KMS-11 (cell line): ENCODE measurements around the gene NKX3-2.

ENCODE experiments used
- H2AFZ ChIP-seq: fragments of 200-600 bp; sonication (generic); 2 replicates; pipeline ENCODE4 v1.6.1; 2016; ENCODE audit warnings: antibody characterized with exemption, mixed run types, low read depth
- H3K27ac ChIP-seq: fragments of 200-600 bp; sonication (generic); 2 replicates; pipeline ENCODE4 v1.6.1; 2016; ENCODE audit warnings: mild to moderate bottlenecking, mixed run types
- H3K27me3 ChIP-seq: fragments of 200-600 bp; sonication (generic); 2 replicates; pipeline ENCODE4 v1.6.1; 2017; ENCODE audit warnings: mild to moderate bottlenecking, low read depth, mixed run types, moderate library complexity; ENCODE audit not compliant: insufficient read depth
- H3K36me3 ChIP-seq: fragments of 200-600 bp; sonication (generic); 2 replicates; pipeline ENCODE4 v1.6.1; 2017; ENCODE audit warnings: mild to moderate bottlenecking, mixed run types; ENCODE audit not compliant: insufficient read depth
- H3K4me1 ChIP-seq: fragments of 200-600 bp; sonication (generic); 2 replicates; pipeline ENCODE4 v1.6.1; 2016; ENCODE audit warnings: mild to moderate bottlenecking, low read depth, mixed run types; ENCODE audit not compliant: poor library complexity, severe bottlenecking
- H3K4me2 ChIP-seq: fragments of 200-600 bp; sonication (generic); 2 replicates; pipeline ENCODE4 v1.7.0; 2016; ENCODE audit warnings: mild to moderate bottlenecking, mixed run types
- H3K4me3 ChIP-seq: fragments of 200-600 bp; sonication (generic); IDR thresholded peaks from 2 replicates; pipeline ENCODE4 v1.6.1; 2017; ENCODE audit warnings: low read depth, low read length, mixed read lengths; ENCODE audit not compliant: insufficient read depth
- H3K79me2 ChIP-seq: fragments of 200-600 bp; sonication (generic); 2 replicates; pipeline ENCODE4 v1.6.1; 2016; ENCODE audit warnings: low read depth, mixed run types; ENCODE audit not compliant: insufficient read depth
- H3K9ac ChIP-seq: fragments of 200-600 bp; sonication (generic); 2 replicates; pipeline ENCODE4 v1.6.1; 2016; ENCODE audit warnings: mild to moderate bottlenecking, mixed run types
- H4K20me1 ChIP-seq: fragments of 200-600 bp; sonication (generic); 2 replicates; pipeline ENCODE4 v1.6.1; 2016; ENCODE audit warnings: mild to moderate bottlenecking, mixed run types; ENCODE audit not compliant: insufficient read depth
- TF ChIP-seq, protein P1 (sequence below): fragments of 200-600 bp; sonication (generic); conservative IDR thresholded peaks from 2 replicates; pipeline ENCODE4 v1.6.1; 2017; ENCODE audit warnings: low read depth, mild to moderate bottlenecking, antibody characterized with exemption, low read length, moderate library complexity, mixed read lengths

NKX3-2 gene

DNA sequence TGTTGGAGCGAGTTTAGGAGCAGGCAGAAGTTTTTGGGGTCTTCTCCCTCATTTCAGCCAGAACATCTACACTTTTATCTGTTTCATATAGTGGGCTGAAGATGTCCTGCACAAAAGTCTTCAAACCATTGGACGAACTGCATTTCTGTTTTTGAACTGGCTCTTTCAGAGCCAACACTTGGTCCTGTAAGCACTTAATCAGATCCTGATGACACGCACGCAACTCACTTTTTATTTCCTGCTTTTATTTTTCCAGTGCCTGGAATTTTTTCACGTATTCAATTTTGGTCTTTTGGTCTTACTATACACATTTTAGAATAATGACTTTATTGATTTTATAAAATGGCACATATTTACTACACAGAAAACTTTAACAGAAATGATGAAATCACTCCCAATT is 40.2 kb upstream of the NKX3-2 start:
- Histone ChIP-seq H3K9ac (no peak overlapping the region), H3K4me3 (no peak overlapping the region), H3K79me2 (no peaks in the 10 kb centered on the region), H3K27ac (no peak overlapping the region), H3K27me3 (no peaks in the 10 kb centered on the region), H3K4me1 (no peaks in the 10 kb centered on the region), H3K36me3 (no peaks in the 10 kb centered on the region), H2AFZ (no peak overlapping the region), H4K20me1 (no peaks in the 10 kb centered on the region), H3K4me2 (no peak overlapping the region)
- TF ChIP-seq, protein P1, sequence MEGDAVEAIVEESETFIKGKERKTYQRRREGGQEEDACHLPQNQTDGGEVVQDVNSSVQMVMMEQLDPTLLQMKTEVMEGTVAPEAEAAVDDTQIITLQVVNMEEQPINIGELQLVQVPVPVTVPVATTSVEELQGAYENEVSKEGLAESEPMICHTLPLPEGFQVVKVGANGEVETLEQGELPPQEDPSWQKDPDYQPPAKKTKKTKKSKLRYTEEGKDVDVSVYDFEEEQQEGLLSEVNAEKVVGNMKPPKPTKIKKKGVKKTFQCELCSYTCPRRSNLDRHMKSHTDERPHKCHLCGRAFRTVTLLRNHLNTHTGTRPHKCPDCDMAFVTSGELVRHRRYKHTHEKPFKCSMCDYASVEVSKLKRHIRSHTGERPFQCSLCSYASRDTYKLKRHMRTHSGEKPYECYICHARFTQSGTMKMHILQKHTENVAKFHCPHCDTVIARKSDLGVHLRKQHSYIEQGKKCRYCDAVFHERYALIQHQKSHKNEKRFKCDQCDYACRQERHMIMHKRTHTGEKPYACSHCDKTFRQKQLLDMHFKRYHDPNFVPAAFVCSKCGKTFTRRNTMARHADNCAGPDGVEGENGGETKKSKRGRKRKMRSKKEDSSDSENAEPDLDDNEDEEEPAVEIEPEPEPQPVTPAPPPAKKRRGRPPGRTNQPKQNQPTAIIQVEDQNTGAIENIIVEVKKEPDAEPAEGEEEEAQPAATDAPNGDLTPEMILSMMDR: no peak

DNA sequence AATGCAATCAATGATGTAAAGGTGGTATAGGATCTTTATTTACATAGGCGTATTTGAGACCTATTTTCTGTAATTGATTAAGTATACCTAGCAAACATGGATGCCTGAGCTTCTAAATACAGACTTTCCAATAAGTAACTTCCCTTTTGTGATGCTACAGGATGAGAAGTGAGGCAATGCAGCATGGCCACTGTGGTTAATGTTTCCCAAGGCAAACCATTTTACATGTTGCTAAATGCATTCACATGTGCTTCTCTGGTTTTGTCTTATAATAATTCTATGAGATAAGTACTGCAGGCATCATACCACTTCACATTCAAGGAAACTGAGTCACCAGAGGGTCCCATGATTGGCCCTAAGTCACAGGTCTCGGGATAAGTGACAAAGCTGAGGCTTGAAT is 35.7 kb upstream of the NKX3-2 start:
- H3K4me2 ChIP-seq: no peak overlapping the region
- H3K4me3 ChIP-seq: no peak overlapping the region
- H3K79me2 ChIP-seq: no peaks in the 10 kb centered on the region
- TF ChIP-seq, protein P1: no peak
- H3K4me1 ChIP-seq: no peaks in the 10 kb centered on the region
- H3K9ac ChIP-seq: no peak overlapping the region
- no peaks in the 10 kb centered on the region for H3K36me3 ChIP-seq
- no peaks in the 10 kb centered on the region for H4K20me1 ChIP-seq
- H3K27me3 ChIP-seq: no peaks in the 10 kb centered on the region
- no peak overlapping the region for H3K27ac ChIP-seq
- H2AFZ ChIP-seq: no peak overlapping the region

DNA sequence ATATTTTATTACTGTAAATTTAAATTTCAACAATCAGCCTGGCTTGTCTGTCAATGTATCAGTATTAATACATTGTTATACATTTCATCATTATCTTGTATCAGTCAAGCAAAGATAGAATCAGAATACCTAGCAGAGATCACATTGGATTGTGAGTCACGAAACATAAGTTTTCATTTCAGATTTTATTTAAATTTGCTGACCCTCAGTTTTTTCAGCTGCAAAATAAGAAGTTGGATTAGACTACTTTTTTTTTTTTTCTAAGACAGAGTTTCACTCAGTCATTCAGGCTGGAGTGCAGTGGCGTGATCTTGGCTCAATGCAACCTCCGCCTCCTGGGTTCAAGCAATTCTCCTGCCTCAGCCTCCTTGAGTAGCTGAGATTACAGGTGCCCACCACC is 33.4 kb upstream of the NKX3-2 start:
- no peak overlapping the region for H3K4me2 ChIP-seq
- no peak overlapping the region for H3K27ac ChIP-seq
- H3K79me2 ChIP-seq: no peaks in the 10 kb centered on the region
- H2AFZ ChIP-seq: no peak overlapping the region
- TF ChIP-seq, protein P1: no peak
- H3K36me3 ChIP-seq: no peaks in the 10 kb centered on the region
- H3K9ac ChIP-seq: no peak overlapping the region
- H3K4me1 ChIP-seq: no peaks in the 10 kb centered on the region
- H3K4me3 ChIP-seq: no peak overlapping the region
- no peaks in the 10 kb centered on the region for H3K27me3 ChIP-seq
- H4K20me1 ChIP-seq: no peaks in the 10 kb centered on the region

DNA sequence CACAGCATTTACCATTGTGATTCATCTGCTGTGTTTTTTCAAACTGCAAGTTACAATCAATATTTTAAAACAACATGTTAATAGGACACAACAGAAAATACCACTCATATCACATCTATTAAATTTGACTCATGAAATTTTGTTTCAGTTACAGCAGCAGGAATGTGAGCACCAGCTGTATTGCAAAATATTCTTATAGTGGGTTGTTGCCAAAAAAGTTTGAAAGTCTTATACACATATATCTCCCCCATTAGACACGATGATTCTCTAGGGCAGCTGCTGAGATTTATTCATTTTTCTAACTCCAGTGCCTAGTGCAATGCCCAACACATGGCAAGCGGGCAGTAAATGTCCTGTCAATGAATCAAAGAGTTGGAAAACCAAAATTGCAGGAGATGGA is 26.6 kb upstream of the NKX3-2 start:
- Histone ChIP-seq H3K27me3 (no peaks in the 10 kb centered on the region), H2AFZ (no peak overlapping the region), H3K36me3 (no peaks in the 10 kb centered on the region), H3K4me2 (no peak overlapping the region), H3K9ac (no peak overlapping the region), H4K20me1 (no peaks in the 10 kb centered on the region), H3K4me1 (no peaks in the 10 kb centered on the region), H3K27ac (no peak overlapping the region), H3K4me3 (no peak overlapping the region), H3K79me2 (no peaks in the 10 kb centered on the region)
- TF ChIP-seq, protein P1: no peak

DNA sequence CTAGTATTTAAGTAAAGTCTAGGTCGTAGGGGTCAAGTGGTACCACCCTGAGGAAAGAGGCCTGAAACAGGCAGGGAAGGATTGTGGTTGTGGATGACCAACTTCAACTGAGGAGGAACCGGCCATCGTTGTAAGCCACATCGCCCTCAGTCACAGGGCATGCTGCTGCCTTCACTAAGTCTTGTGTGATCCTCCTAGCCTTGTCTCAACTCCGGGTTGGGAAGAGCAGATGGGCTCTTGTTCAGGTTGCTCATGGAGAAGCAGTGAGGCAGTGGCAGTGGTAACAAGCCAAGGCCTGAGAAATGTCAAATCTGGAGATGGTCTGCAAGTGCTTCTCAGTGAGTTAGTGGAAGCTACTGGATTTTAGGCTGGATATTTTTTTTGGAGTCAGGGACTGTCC is 22.8 kb upstream of the NKX3-2 start:
- Histone ChIP-seq H3K27ac (no peak overlapping the region), H4K20me1 (no peaks in the 10 kb centered on the region), H3K27me3 (no peaks in the 10 kb centered on the region), H3K36me3 (no peaks in the 10 kb centered on the region), H3K79me2 (no peaks in the 10 kb centered on the region), H3K9ac (no peak overlapping the region), H3K4me1 (no peaks in the 10 kb centered on the region), H3K4me2 (no peak overlapping the region), H3K4me3 (no peak overlapping the region), H2AFZ (no peak overlapping the region)
- TF ChIP-seq, protein P1: no peak
